Activated CD8-positive, alpha-beta memory T cell treated with anti-CD3 and anti-CD28 coated beads for 1 hour (primary cell): ENCODE data around the gene TREML2.

Experiments used
- DNase-seq, 2 donors: peaks; one replicate each; pipeline ENCODE4 v3.0.0-alpha.2; 2020; ENCODE audit warnings: low read depth in 1 of 2; ENCODE audit errors: extremely low read depth in 1 of 2

TREML2 gene

DNA sequence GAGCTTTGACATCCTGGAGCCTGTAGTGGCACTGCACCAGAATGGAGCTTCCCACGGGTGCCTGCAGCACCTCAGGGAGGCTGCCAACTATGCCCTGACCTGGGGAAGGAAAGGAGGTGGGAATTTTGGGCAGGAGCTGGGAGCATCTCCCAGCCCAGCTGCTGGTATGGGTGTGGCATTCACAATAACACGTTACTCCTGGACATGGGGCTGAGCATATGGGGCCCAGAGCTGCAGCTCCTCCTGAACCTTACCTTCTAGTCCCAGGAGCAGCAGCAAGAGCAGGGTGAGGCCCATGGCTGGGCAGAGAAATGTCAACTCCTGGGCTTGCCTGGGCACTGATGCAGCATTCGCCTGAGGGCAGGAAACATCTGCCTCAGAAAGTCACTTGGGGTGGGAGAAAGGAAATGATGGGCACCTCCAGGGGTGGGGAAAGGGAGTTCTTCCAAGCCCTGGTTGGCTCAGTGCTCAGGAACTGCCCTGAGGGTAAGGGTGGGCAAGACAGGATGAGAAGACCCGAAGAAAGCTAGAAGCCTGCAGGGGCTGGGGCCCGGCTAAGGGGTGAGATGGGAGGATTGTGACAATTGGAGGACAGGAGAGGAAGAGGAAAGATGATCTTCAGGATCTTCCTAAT lies 46.8 kb downstream of the TREML2 start, which contains the start of gene TREML1:
TSS of gene TREML1 (minus strand) at position 356 of the 634 bp plus-strand sequence. CDS start at position 297, 59 bp downstream.
- DNase-seq = no peak

DNA sequence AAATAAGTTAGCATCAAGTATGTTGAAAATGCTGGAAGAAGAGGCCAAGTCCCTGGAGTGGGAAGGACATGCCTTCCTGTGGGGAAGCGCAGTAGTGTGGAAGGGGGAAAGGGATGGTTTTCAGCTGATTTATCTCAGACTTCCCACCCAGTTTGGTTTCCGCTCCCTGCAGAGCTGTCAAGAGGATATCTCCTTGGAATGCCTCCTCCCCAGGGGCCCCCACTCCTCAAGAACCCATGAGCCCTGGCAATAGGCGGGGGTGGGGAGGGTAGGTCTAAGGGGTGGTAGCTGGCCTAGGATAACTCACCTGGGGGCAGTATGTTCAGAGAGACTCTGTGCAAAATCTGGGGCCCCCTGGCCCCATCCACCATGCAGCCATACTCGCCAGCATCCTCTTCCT lies 47.5 kb downstream of the TREML2 start:
- DNase-seq = no peak

DNA sequence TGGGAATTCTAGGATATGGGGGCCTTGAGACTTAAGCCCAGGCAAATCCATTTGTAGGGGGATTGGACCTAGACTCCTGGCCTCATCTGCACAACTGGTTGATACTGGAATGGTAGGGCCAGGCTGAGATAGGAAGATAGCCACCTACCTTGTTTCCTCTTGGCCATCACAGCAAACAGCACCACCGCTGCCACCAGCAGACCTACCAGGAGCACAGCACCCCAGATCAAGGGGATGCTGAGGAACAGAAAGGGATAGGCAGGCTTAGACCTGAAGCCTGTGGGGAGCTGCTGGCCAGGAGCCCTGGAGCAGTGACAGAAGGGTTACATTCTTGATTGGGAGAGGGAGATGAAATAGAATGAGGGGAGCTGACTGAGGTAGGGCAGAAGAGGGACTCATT lies 50.3 kb downstream of the TREML2 start:
- DNase-seq = no peak

DNA sequence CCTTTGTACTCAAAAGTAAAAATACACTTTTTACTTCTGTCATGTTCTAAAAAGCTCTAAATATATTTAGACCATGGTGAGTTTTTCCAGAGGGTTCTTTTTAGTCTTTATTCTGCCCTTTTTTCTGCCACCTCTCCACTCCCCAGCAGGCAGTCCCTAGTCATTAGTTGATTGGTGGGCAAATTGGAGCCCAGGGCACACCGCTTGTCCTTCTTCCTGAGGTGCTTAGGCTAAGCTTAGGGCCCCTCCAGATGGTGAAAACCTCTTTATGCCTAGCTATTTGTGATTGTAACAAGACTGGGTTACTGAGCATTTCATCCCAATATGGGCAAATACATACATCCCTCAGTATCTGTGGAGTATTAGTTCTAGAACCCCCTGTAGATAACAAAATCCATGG lies 53.0 kb downstream of the TREML2 start:
- DNase-seq = no peak
